Hypothalamus (tissue), 51 donors: ENCODE results near the gene TACC2.
"Not testable (repeated sequence)": the region's sequence is repeated elsewhere in the genome, so short reads cannot be mapped to it uniquely, and the experiment has no call there.

Source experiments
- DNase-seq, 51 donors: peaks; one replicate each; lab custom pipeline; 2025; lab: John Stamatoyannopoulos, UW

The TACC2 gene

GRCh38 chr10:122022276-122022675, 33.3 kb downstream of the TACC2 start:
- DNase-seq = no peak

DNA sequence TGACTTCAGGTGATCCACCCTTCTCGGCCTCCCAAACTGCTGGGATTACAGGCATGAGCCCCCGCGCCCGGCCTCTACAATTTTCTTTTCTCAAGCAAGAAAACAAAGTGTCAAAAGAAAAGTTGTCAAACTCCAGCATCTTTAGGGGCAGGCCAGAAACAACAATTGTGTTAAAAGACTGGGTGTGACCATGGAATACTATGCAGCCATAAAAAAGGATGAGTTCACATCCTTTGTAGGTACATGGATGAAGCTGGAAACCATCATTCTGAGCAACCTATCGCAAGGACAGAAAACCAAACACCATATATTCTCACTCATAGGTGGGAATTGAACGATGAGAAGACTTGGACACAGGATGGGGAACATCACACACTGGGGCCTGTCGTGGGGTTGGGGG, 34.3 kb downstream of the TACC2 start:
- not testable (repeated sequence) for DNase-seq

DNA sequence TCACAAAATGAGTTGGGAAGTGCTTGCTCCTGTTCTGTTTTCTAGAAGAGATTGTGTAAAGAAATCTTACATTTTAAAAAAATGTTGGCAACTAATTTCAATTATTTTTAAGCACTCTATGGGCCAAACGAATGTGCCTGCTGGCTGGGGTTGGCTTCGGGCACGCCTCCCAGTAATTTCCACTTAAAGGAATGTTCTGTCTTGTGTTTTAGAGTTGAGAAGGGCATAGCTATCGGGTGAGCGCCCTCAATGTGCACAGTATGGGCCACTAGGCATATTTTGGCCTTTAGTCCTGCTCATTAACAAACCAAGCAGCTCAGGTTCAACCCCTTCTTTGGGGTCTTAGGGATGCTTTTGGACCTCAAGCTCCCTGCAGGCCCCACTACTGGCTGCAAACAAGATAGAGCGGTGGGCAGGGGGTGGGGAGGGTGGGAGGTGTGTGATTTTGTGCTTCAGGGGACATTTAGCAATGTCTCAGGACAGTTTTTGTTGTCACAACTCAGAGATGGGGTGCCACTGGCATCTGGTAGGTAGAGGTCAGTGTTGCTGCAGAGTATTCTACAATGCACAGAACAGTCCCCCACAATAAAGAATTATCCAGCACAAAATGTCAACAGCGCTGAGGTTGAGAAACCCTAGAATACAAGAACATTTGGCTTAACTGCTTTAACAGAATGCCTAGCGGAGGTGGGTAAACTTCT, 40.7 kb downstream of the TACC2 start:
- no peak for DNase-seq

GRCh38 chr10:122030200-122030552, 41.2 kb downstream of the TACC2 start:
- no peak for DNase-seq

DNA sequence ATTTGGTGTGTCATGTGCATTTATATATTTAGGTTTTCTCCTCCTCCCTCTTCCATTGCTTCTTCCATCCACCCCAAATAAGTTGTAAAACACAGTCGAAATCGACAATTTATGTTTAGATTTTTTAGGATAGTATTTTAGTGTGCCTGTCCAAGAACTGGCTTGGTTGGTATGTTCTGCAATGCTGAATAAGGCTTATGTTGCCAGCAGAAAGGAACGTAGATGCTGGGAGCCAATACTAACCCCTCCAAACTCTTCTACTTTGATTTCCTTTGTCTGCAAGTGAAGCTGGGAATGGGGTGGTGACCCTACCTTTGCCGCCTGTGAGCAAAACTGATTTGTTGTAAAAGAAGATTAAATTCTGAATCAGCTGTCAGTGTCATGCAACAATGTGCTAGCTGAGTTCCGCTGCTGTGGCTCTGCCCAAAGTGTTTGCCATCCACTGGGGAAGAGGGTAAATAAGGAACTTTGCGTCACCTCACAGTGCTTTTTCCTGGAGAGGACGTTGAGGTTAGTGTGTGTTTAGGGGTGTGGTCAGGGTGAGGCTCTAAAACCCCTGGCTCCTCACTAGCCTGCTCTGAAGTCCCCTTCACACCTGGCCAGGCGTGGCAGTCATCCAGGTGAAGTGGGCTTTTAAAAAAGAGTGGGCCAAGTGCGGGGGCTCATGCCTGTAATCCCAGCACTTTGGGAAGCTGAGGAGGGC, 44.4 kb downstream of the TACC2 start:
- no peak for DNase-seq

DNA sequence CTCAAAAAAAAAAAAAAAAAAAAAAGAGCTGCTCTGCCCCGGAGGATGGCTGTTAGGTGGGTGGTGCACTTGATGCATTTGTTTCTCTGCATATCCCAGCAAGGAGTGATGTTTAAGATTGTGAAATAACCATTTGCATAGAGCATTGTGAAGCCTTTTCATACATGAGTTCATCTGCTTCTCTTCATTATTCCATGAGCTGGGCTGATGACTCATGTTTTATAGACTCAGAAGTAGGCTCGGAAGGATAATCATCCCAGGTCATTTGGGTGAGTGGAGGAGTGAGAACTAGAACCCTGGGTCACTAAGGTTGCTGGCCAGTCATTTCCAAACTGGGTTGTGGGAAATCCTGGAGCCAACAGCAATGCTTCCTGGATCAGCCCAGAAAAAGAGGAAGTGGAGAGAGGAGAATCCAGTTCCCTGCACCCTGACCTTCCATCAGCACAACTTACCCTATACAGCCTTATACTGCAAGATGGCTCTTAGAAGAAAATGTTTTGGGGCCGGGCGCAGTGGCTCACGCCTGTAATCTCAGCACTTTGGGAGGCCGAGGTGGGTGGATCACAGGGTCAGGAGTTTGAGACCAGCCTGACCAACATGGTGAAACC, 45.3 kb downstream of the TACC2 start:
- DNase-seq = no peak

DNA sequence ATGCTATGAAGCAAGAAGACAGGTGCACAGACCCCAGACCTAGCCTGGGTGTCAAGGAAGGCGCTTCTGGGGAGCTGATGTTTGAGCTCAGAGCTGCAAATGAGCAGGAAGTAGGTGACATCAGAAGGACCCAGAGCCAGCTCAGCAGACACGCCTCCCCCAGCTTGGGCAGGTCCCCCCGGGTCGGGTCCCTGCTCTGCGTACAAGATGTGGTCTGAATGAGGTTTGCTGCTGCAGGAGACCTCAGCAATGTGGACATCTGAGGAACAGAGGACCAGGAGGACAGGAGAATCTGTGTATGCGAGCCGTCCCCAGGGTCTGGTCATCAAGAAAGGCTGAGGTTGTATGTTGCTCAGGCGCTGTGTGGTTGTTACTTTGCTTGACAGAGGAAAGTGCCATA, 51.8 kb downstream of the TACC2 start:
- DNase-seq = no peak

- DNase-seq = no peak
These were observed 53.9 kb downstream of the TACC2 start for GRCh38 chr10:122042836-122043235.

- peak in 1 of 51 donors; percentile 3 for DNase-seq
These were observed 55.2 kb downstream of the TACC2 start for GRCh38 chr10:122044045-122044661.

GRCh38 chr10:122044713-122045112, 55.8 kb downstream of the TACC2 start:
- no peak for DNase-seq

DNA sequence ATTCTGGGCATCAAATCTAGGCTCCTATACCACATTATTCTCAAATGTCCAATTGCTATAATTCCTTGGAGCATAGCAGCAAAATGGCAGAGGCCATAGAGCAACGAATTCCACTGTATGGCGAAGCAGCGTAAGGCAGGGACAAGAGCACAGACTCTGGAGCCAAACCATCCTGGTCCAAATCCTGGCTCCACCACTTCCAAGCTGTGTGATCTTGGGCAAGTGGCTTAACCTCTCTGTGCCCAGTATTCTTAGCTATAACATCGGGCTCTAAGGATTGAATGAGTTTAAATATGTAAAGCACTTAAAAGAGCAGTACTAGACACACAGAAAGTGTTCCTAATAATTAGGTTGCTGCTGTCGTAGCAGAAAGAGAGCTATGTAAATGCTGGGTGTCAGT, 56.2 kb downstream of the TACC2 start:
- DNase-seq = no peak

- no peak for DNase-seq
These were observed 58.6 kb downstream of the TACC2 start for GRCh38 chr10:122047560-122047959.

DNA sequence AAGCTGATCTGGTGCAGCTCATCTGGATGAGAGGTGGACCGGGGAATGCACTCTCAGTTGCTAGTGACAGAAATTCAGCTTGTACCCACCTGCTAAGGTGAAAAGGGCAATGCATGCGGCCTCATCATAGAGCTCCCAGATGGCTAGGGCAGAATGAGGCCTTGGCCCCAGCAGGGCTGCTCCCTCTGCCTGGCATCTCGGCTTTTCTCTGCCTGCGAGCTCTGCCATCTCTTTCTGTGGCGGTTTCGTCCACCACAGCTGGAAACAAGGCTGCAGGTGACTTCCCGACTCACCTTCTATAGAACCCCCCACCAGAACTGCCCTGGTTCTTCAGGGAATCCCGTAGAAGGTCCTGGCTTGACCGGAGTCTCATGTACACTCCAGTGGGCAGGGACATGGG, 60.1 kb downstream of the TACC2 start:
- DNase-seq = no peak

- DNase-seq = no peak
These were observed 61.3 kb downstream of the TACC2 start for GRCh38 chr10:122050311-122050710.

- DNase-seq = no peak
These were observed 61.8 kb downstream of the TACC2 start for GRCh38 chr10:122050811-122051210.

DNA sequence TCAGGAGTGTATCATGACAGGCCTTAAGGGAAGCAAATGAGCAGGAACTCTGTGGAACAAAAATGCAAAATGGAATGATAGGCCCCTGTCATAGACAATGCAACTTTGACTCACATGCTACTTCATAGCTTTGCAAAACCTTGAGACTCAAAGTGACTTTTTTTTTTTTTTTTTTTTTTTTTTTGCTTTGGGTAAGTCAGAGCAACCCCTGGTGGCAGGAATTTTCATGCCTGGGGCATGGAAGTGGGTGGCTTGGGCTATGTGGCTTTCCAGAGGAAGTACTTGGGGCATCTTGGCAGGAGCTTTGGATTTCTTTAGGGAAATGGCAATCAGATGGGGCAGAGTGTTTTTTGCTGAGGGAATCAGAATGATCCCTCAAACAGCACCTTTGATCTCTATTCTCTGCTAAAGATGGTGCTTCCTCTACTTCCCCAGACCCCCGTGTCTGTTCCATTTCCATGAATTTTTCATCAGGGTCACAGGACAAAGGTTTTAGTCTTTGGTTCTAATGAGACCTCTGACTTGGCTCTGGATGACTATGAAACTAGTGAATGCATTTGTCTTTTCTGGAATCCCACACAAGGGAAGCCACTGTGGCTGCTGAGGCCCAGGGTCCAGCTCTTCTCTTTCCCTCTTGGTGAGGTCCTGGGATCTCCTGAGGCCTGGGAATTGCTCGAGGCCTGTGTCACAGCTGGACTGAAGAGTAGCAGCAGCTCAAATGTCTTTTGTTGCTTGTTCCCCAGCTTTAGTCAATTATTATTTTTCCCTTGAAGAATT, 62.8 kb downstream of the TACC2 start:
- DNase-seq = no peak

DNA sequence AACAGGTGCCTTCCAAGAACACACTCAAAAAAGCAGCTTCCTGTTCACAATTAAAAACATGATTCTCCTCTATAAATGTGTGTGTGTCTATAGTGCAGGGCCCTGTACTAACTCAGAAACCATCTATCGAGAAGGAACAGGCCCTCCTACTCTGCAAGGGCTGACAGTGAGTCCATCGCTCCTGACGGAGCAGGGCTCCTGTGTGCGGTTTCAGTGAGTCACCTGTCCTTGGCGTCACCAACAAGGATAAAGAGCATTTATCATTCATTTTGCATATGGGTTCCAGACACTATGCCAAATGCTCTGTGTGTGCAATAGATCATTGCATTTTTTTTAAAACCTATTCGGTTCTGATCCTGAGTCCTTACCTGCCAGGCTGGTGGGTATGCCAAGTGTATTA, 63.7 kb downstream of the TACC2 start:
- DNase-seq = no peak

- no peak for DNase-seq
These were observed 64.4 kb downstream of the TACC2 start for GRCh38 chr10:122053314-122053713.

DNA sequence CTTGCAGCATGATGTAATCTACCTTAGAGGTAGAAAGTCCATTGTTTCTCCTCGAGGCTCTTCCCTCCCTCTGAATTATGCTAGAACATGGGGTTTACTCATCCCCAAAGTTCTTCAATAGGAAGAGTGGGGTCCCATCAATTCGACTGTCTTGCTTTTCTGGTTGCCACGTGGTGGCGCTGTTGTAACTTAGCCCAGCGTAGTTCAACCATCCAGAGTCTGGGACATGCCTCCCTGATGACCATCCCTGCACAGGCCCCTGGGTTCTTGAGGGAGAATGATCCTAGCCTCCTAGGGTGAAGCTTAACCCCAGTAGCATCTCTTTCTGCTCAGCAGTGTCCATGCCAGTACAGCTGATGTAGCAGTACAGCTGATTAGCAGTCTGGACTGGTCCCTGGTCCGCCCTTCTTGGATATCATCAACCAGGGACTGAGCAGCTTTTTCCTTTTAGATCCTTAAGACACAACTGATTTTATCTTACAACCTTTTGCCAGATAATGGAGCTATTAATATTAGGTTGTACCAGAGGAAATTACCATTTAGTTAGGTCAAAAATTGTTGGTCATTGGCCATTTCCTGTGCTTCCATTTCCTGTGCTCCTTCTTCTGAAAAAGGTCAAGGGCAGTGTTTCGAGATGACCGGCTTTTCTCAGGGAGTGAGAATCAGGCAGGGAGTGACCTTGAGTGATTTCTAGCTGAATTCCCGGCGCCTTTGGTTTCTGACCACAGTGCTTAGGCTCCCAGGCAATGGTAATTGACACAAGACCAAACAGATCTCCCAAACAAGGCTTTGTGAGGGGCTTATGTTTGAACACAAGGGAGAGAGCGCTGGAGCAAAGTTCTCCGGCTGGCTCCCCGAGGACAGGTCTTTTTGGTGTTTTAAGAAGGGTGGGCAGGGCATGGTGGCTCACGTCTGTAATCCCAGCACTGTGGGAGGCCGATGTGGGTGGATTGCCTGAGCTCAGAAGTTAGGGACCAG, 65.4 kb downstream of the TACC2 start:
- DNase-seq = peak in 1 of 51 donors; percentile 3

DNA sequence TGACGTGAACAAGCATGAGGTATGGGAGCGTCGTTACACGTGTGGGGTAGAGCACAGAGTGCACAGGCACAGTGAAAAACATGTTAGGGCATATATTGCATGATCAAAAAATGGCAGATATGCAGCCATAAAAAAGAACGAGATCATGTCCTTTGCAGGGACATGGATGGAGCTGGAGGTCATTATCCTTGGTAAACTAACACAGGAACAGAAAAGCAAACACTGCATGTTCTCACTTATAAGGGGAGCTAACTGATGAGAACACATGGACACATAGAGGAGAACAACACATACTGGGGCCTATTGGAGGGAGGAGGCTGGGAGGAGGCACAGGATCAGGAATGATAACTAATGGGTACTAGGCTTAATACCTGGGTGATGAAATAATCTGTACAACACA, 66.3 kb downstream of the TACC2 start:
- DNase-seq = no peak
